CD4-positive, alpha-beta memory T cell (primary cell): ENCODE measurements around the gene SUGT1. TPM values are rescaled to one million over a fixed set of nuclear protein-coding genes. Genes with fewer than 3 reads are reported as not detected.

ENCODE experiments used
- CTCF ChIA-PET: fragments of 350-600 bp; sonication (Branson Sonifier 250); formaldehyde crosslinking; loops from one replicate; lab custom pipeline; 2021; ENCODE audit warnings: inconsistent platforms; ENCODE audit not compliant: partially characterized antibody; lab: Charles Lee
- POLR2A ChIA-PET: fragments of 350-600 bp; sonication (Branson Sonifier 250); formaldehyde crosslinking; loops from one replicate; lab custom pipeline; 2021; ENCODE audit not compliant: partially characterized antibody; lab: Charles Lee
- DNase-seq, 5 donors: peaks; one replicate each; pipeline versions ENCODE4 v3.0.0 to v3.0.0-alpha.2; 2020 to 2022; ENCODE audit warnings: mixed read lengths in 1 of 5
- H3K27ac ChIP-seq: one replicate; pipeline ENCODE4 v1.7.0; 2013; ENCODE audit warnings: low read depth, low read length
- H3K27me3 ChIP-seq: 2 replicates; pipeline ENCODE4 v1.7.0; 2013; ENCODE audit warnings: mild to moderate bottlenecking, low read length, moderate library complexity; ENCODE audit not compliant: insufficient read depth
- H3K36me3 ChIP-seq: 2 replicates; pipeline ENCODE4 v1.7.0; 2013; ENCODE audit warnings: mild to moderate bottlenecking, low read length, moderate library complexity; ENCODE audit not compliant: insufficient read depth
- H3K4me1 ChIP-seq: 2 replicates; pipeline ENCODE4 v1.7.0; 2013; ENCODE audit warnings: mild to moderate bottlenecking, low read length, moderate library complexity; ENCODE audit not compliant: insufficient read depth
- H3K4me3 ChIP-seq, 2 donors: one replicate each; pipeline ENCODE4 v1.7.0; 2013; ENCODE audit warnings: low read length in 2 of 2, mild to moderate bottlenecking in 1 of 2
- H3K9me3 ChIP-seq, 2 donors: one replicate each; pipeline ENCODE4 v1.7.0; 2013; ENCODE audit warnings: low read length in 2 of 2, control low read depth in 1 of 2; ENCODE audit not compliant: control insufficient read depth in 1 of 2
- H3K27ac Mint-ChIP-seq, 7 donors: one replicate each; pipeline ENCODE4 v1.8.0; 2020 to 2021; ENCODE audit warnings: mixed read lengths in 7 of 7, mild to moderate bottlenecking in 6 of 7, inconsistent platforms in 3 of 7, moderate library complexity in 3 of 7
- H3K27me3 Mint-ChIP-seq, 2 donors: one replicate each; pipeline ENCODE4 v1.8.0; 2020 to 2021; ENCODE audit warnings: mixed read lengths in 2 of 2
- H3K36me3 Mint-ChIP-seq, 2 donors: one replicate each; pipeline ENCODE4 v1.8.0; 2020 to 2021; ENCODE audit warnings: mixed read lengths in 2 of 2, inconsistent platforms in 1 of 2, mild to moderate bottlenecking in 1 of 2
- H3K4me1 Mint-ChIP-seq, 4 donors: one replicate each; pipeline ENCODE4 v1.8.0; 2020 to 2021; ENCODE audit warnings: mixed read lengths in 4 of 4, mild to moderate bottlenecking in 1 of 4
- H3K4me3 Mint-ChIP-seq, 8 donors: one replicate each; pipeline ENCODE4 v1.8.0; 2020 to 2021; ENCODE audit warnings: mixed read lengths in 8 of 8, mild to moderate bottlenecking in 7 of 8, moderate library complexity in 6 of 8, inconsistent platforms in 3 of 8
- H3K9me3 Mint-ChIP-seq, 8 donors: one replicate each; pipeline ENCODE4 v1.8.0; 2020 to 2021; ENCODE audit warnings: mixed read lengths in 8 of 8, mild to moderate bottlenecking in 5 of 8, inconsistent platforms in 3 of 8, moderate library complexity in 1 of 8
- intact Hi-C: fragments of 100-400 bp; cut with micrococcal nuclease; formaldehyde crosslinking; loops from one replicate; pipeline ENCODE4 v1.15.1; 2023
- polyA plus RNA-seq, 2 donors: library from polyadenylated mRNA; unstranded; fragments of 300-500 nt; fragmentation: Illumina TruSeq; gene quantifications; one replicate each; pipeline ENCODE4 v1.2.3, GENCODE V29; 2021
- total RNA-seq, 2 experiments: library from RNA; stranded (reverse); gene quantifications; one replicate each; pipeline ENCODE4 v1.2.3, GENCODE V29; 2021

Gene SUGT1
- total and polyA plus RNA-seq, 4 experiments from 2014 or later = 40.4 to 51.0 (median 45.1) TPM

GRCh38 chr13:52734075-52734623 lies 81.5 kb downstream of the SUGT1 start:
- Mint-ChIP-seq H3K4me3 (no peak overlapping the region), H3K9me3 (peaks cover 0 to 9% (median 0%) of the 10 kb centered on the region in 8 donors), H3K27me3 (peaks cover 22 to 27% of the 10 kb centered on the region in 2 donors), H3K36me3 (no peaks in the 10 kb centered on the region), H3K27ac (no peak overlapping the region), H3K4me1 (peaks cover 0 to 8% (median 1%) of the 10 kb centered on the region in 4 donors)
- intact Hi-C loops = no loop called here
- Histone ChIP-seq H3K27me3 (no peaks in the 10 kb centered on the region), H3K36me3 (no peaks in the 10 kb centered on the region), H3K9me3 (no peaks in the 10 kb centered on the region), H3K27ac (no peak overlapping the region), H3K4me3 (no peak overlapping the region), H3K4me1 (no peaks in the 10 kb centered on the region)
- DNase-seq = no peak
- ChIA-PET POLR2A (no interaction called here), CTCF (no interaction called here)

GRCh38 chr13:52736891-52737290 lies 84.3 kb downstream of the SUGT1 start:
- ChIA-PET CTCF (no interaction called here), POLR2A (no interaction called here)
- peaks cover 35 to 37% of the 10 kb centered on the region in 2 donors for H3K27me3 Mint-ChIP-seq
- H3K9me3 Mint-ChIP-seq = no peaks in the 10 kb centered on the region
- DNase-seq = no peak
- H3K9me3 ChIP-seq = no peaks in the 10 kb centered on the region
- H3K27me3 ChIP-seq = no peaks in the 10 kb centered on the region
- H3K27ac ChIP-seq = no peak overlapping the region
- H3K4me3 Mint-ChIP-seq = no peak overlapping the region
- no peak overlapping the region for H3K27ac Mint-ChIP-seq
- H3K36me3 Mint-ChIP-seq = no peaks in the 10 kb centered on the region
- H3K4me1 Mint-ChIP-seq = peaks cover 0 to 8% (median 1%) of the 10 kb centered on the region in 4 donors
- H3K36me3 ChIP-seq = no peaks in the 10 kb centered on the region
- intact Hi-C loops = no loop called here
- H3K4me3 ChIP-seq = no peak overlapping the region
- no peaks in the 10 kb centered on the region for H3K4me1 ChIP-seq

DNA sequence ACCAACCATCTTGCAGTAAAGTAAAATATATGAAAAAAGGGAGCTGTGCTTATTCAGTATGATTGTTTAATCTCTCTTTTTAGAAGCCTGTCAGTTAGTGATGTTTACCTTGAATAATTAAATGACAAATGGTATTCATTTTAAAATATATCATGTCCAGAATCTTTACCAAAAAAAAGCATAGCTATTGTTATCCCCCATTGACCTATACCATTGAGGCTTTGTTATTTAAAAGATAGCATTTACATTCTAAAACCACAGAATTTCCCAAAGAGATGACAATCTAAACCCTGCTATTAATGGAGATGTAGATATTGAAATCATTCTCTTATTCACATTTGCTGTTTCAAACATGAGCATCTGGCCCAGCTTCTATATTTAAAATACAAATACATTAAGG lies 84.8 kb downstream of the SUGT1 start:
- H3K27me3 Mint-ChIP-seq = peaks cover 36 to 40% of the 10 kb centered on the region in 2 donors
- Histone ChIP-seq H3K4me3 (no peak overlapping the region), H3K4me1 (no peaks in the 10 kb centered on the region), H3K27me3 (no peaks in the 10 kb centered on the region), H3K9me3 (no peaks in the 10 kb centered on the region), H3K27ac (no peak overlapping the region), H3K36me3 (no peaks in the 10 kb centered on the region)
- CTCF ChIA-PET = interaction anchor here (1.2 kb wide), 2 partner anchors 8 to 10 kb away, joined by 3 read pairs; no protein-coding TSS in a partner anchor
- H3K27ac Mint-ChIP-seq = no peak overlapping the region
- H3K36me3 Mint-ChIP-seq = no peaks in the 10 kb centered on the region
- POLR2A ChIA-PET = no interaction called here
- intact Hi-C loops = no loop called here
- H3K4me1 Mint-ChIP-seq = peaks cover 0 to 8% (median 1%) of the 10 kb centered on the region in 4 donors
- DNase-seq = no peak
- no peak overlapping the region for H3K4me3 Mint-ChIP-seq
- peaks cover 0 to 4% (median 1%) of the 10 kb centered on the region in 8 donors for H3K9me3 Mint-ChIP-seq

DNA sequence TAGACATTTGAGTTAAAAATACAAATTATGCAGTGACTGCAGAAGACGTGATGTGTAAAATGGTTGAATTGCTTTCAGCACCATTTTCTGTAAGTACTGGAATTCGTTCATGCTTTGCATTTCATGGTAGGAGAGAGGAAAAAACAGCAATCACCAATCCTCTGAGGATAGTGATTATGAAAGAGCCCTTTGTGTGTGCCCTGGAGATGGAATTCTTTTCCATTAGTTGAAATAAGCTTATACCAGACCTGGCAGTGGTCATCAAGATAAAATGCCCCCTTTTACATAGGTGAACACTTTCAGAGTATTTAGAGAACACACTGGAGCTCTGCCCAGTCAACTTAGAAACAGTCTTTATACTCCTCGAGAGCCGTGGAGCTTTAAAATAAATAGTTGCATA lies 85.3 kb downstream of the SUGT1 start:
- Histone ChIP-seq H3K36me3 (no peaks in the 10 kb centered on the region), H3K27me3 (no peaks in the 10 kb centered on the region), H3K9me3 (no peaks in the 10 kb centered on the region), H3K4me1 (no peaks in the 10 kb centered on the region), H3K27ac (no peak overlapping the region), H3K4me3 (no peak overlapping the region)
- H3K4me1 Mint-ChIP-seq = peaks cover 0 to 8% (median 1%) of the 10 kb centered on the region in 4 donors
- DNase-seq = no peak
- H3K9me3 Mint-ChIP-seq = peaks cover 0 to 9% (median 4%) of the 10 kb centered on the region in 8 donors
- ChIA-PET CTCF (interaction anchor here (1.2 kb wide), 2 partner anchors 9 to 10 kb away, joined by 3 read pairs; no protein-coding TSS in a partner anchor), POLR2A (no interaction called here)
- intact Hi-C loops = no loop called here
- H3K4me3 Mint-ChIP-seq = peak overlapping the region in 2 of 8 donors; percentile 17 to 23
- H3K36me3 Mint-ChIP-seq = no peaks in the 10 kb centered on the region
- H3K27me3 Mint-ChIP-seq = peaks cover 41 to 45% of the 10 kb centered on the region in 2 donors
- no peak overlapping the region for H3K27ac Mint-ChIP-seq

GRCh38 chr13:52738719-52739467 lies 86.3 kb downstream of the SUGT1 start:
- CTCF ChIA-PET = interaction anchor here (0.7 to 1.2 kb wide), 3 partner anchors 9 to 36 kb away, joined by 3 read pairs; no protein-coding TSS in a partner anchor
- Mint-ChIP-seq H3K9me3 (peaks cover 0 to 14% (median 4%) of the 10 kb centered on the region in 8 donors), H3K27me3 (peaks cover 40 to 43% of the 10 kb centered on the region in 2 donors), H3K27ac (no peak overlapping the region), H3K4me1 (peaks cover 0 to 8% (median 1%) of the 10 kb centered on the region in 4 donors), H3K4me3 (peak overlapping the region in 2 of 8 donors; percentile 24 to 27), H3K36me3 (no peaks in the 10 kb centered on the region)
- Histone ChIP-seq H3K27me3 (no peaks in the 10 kb centered on the region), H3K4me1 (no peaks in the 10 kb centered on the region), H3K36me3 (no peaks in the 10 kb centered on the region), H3K9me3 (no peaks in the 10 kb centered on the region), H3K4me3 (no peak overlapping the region), H3K27ac (no peak overlapping the region)
- POLR2A ChIA-PET = no interaction called here
- intact Hi-C loops = no loop called here
- DNase-seq = no peak

GRCh38 chr13:52739468-52740071 lies 86.9 kb downstream of the SUGT1 start, which contains the start of gene CNMD:
Gene CNMD, minus strand, starts transcription at chr13:52739820. Its CDS starts 119 bp downstream, at chr13:52739701.
- CTCF ChIA-PET = no interaction called here
- H3K4me3 Mint-ChIP-seq = peak within 1 kb of the TSS in 4 of 8 donors; percentile 17 to 45 (median 27)

DNA sequence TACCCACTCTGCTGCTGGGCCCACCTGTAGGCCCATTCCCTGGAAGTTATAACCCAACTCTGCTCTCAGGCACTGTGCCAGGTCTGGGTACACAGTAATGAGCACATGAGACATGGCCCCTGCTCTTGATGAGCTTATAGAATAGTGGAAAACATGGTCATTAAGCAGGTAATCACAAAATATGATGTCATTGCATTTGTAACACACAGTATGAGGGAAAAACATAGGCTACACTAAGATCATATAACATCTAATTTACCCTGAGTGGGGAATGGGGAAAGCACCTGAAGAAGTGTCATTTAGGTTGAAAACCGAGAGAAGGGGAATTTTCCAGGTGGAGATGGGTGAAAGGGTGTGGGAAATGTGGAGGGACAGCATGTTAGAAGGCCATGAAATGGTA lies 90.9 kb downstream of the SUGT1 start:
- Mint-ChIP-seq H3K36me3 (no peaks in the 10 kb centered on the region), H3K9me3 (peaks cover 0 to 15% (median 4%) of the 10 kb centered on the region in 8 donors), H3K4me3 (no peak overlapping the region), H3K27ac (peak overlapping the region in 1 of 7 donors; percentile 42), H3K4me1 (peaks cover 0 to 1% (median under 1%) of the 10 kb centered on the region in 4 donors), H3K27me3 (peaks cover 33 to 40% of the 10 kb centered on the region in 2 donors)
- Histone ChIP-seq H3K27me3 (no peaks in the 10 kb centered on the region), H3K4me1 (no peaks in the 10 kb centered on the region), H3K27ac (no peak overlapping the region), H3K9me3 (no peaks in the 10 kb centered on the region), H3K36me3 (no peaks in the 10 kb centered on the region), H3K4me3 (no peak overlapping the region)
- intact Hi-C loops = no loop called here
- ChIA-PET CTCF (no interaction called here), POLR2A (no interaction called here)
- DNase-seq = no peak

More at GRCh38 chr13:52739468-52740071, 86.9 kb downstream of the SUGT1 start, which contains the start of gene CNMD:
- H3K27me3 Mint-ChIP-seq = peaks cover 40 to 44% of the 10 kb centered on the region in 2 donors
- no peak for DNase-seq
- POLR2A ChIA-PET = no interaction called here
- no peaks in the 10 kb centered on the region for H3K36me3 ChIP-seq
- no peak within 1 kb of the TSS for H3K27ac Mint-ChIP-seq
- H3K27me3 ChIP-seq = no peaks in the 10 kb centered on the region
- H3K9me3 ChIP-seq = no peaks in the 10 kb centered on the region
- intact Hi-C loops = no loop called here
- no peak within 1 kb of the TSS for H3K4me3 ChIP-seq
- H3K4me1 ChIP-seq = no peaks in the 10 kb centered on the region
- no peak within 1 kb of the TSS for H3K27ac ChIP-seq
- peaks cover 0 to 15% (median 4%) of the 10 kb centered on the region in 8 donors for H3K9me3 Mint-ChIP-seq
- H3K4me1 Mint-ChIP-seq = peaks cover 0 to 8% (median 1%) of the 10 kb centered on the region in 4 donors
- no peaks in the 10 kb centered on the region for H3K36me3 Mint-ChIP-seq
